HUDEP-2 (cell line): ENCODE data around the gene SLC17A7.
"Not testable (repeated sequence)": the region's sequence is repeated elsewhere in the genome, so short reads cannot be mapped to it uniquely, and the experiment has no call there.

Experiments used
- DNase-seq, 76 experiments: peaks; one replicate each; lab custom pipeline; 2025; ENCODE audit not compliant: unreplicated experiment in 76 of 76; lab: John Stamatoyannopoulos, UW

The SLC17A7 gene

DNA sequence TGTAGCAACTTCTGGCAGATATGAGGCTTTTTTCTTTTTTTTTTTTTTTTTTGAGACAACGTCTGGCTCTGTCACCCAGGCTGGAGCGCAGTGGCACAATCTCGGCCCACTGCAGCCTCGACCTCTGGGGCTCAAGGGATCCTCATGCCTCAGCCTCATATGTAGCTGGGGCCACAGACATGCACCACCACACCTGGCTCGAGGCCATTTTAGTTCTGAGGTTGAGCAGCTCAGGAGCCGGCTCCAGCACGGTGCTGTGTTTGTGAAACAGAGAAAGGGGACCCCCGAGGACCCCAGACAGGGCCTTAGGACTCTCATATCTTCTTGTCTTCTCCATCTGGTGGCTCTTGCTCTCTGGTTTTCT, 29.3 kb upstream of the SLC17A7 start:
- no peak for DNase-seq

DNA sequence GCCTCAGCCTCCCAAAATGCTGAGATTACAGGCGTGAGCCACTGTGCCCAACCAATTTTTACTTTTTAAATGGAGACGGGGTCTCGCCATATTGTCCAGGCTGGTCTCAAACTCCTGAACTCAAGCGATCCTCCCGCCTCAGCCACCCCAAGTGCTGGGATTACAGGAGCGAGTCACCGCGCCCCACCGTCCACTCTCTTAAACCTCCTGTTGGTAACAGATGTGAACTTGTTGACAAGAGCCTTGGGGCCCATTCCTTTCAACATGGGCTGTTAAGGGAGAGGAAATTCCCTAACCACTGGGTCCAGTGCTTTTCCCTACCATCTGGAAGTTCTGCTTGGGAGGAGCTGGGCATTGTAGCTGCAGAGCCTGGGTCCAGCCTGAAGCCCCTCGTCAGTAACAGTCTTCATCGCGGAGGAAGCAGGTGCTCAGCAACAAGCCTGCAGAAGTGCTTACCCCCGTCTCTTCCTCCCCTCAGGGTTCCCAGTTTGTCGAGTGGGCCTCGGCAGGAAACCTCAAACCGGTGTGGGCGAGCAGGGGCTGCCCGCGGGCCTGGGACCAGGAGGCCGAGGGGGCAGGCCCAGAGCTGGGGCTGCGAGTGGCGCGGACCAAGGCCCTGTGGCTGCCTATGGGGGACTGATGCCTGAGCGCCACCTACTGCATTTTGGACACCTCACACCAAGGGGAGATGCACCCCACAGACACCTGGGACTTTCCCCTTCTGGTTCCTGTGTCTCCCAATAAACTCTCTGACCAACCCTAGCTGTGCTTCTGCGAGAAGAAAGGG, 28.7 kb upstream of the SLC17A7 start:
- DNase-seq, result peak in 7 of 76 experiments; percentile 12 to 34 (median 22)

DNA sequence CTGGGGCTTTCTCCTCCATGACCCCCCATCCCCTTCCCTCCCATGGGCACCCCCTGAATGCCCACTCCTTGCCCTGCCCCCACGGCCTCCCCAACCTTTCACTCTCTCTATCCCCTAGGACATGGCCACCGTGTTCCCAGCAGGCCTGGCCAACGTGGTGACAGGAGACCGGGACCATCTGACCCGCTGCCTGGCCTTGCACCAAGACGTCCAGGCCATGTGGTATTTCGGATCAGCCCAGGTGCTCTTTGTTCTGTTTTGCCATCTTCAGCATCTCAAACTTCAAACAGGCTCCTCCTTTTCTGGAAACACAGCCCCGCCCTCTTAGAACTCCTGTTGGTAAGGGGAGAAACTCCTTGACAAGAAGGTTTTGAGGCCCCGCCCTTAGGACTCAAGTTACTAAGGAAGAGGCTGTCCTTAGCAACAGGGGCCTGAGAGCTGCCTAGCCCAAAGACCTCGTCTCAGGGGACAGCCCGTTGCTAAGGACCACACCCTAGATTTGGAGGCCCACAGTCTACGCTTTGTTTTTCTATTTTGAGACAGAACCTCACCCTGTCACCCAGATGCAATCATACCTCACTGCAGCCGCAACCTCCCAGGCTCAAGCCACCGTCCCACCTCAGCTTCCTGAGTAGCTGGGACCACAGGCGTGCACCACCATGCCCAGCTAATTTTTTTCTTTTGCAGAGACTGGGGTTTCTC, 27.6 kb upstream of the SLC17A7 start:
- DNase-seq, result peak in 67 of 76 experiments; percentile 33 to 88 (median 74)

DNA sequence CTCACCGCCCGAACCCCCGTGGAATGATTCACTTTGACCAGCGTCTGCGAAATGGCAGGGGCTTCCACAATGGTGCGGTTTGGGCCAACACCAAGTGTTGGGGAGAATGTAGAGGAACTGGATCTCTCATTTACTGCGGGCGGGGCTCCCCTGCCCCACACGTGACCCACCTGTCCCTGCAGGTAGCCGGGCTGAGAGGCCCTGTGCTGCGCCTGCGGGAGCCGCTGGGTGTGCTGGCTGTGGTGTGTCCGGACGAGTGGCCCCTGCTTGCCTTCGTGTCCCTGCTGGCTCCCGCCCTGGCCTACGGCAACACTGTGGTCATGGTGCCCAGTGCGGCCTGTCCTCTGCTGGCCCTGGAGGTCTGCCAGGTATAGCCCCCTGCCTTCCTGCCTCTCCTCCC, 26.9 kb upstream of the SLC17A7 start:
- no peak for DNase-seq

DNA sequence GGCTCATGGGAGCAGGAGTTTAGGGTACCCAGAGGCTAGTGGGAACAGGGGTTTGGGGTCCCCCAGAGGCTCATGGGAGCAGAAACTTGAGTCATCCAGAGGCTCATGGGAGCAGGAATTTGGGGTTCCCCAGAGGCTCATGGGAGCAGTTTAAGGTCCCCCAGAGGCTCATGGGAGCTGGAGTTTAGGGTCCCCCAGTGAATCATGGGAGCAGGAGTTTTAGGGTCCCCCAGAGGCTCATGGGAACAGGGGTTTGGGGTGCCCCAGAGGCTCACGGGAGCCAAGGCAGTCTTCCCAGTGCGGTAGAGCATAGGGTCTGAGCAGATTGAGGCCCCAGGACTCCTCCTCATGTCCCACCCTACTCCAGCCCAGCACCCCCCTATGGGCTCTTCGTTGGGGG, 24.0 kb upstream of the SLC17A7 start:
- DNase-seq, result no peak

DNA sequence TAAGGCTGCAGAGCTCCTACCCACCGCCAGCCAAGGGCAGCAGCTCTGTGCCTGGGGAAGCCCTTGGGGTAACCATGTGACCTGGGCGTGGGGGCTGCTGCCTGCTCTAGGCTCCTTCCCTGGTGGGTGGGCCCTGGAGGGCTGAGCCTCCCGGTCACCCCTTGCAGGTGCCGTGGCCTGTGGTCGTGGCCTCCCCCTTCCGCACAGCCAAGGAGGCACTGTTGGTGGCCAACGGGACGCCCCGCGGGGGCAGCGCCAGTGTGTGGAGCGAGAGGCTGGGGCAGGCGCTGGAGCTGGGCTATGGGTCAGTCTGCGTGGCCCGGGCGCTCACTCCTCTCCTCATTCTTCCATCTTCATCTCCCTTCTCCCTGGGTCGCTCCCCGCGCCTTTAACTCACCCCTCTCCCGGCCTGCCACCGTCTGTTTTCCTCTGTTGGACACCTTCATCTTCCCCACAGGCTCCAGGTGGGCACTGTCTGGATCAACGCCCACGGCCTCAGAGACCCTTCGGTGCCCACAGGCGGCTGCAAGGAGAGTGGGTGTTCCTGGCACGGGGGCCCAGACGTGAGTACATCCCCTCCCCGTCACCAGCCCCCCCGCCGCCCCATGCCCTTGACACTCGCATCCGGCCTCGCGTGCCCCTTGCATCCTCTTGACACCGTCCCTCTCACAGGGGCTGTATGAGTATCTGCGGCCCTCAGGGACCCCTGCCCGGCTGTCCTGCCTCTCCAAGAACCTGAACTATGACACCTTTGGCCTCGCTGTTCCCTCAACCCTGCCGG, 22.8 kb upstream of the SLC17A7 start:
- no peak for DNase-seq

DNA sequence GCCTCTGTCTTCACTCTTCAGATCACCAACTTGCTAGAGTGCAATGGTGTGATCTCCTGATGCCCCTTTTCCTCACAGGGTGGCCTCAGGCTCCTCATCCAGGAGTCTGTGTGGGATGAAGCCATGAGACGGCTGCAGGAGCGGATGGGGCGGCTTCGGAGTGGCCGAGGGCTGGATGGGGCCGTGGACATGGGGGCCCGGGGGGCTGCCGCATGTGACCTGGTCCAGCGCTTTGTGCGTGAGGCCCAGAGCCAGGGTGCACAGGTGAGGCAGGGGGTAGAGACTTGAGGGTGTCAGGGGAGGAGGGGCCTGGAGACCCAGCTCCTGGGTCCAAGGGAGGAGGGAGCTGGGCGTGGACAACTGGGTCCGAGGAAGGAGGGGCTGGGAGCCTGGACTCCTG, 21.2 kb upstream of the SLC17A7 start:
- no peak for DNase-seq

DNA sequence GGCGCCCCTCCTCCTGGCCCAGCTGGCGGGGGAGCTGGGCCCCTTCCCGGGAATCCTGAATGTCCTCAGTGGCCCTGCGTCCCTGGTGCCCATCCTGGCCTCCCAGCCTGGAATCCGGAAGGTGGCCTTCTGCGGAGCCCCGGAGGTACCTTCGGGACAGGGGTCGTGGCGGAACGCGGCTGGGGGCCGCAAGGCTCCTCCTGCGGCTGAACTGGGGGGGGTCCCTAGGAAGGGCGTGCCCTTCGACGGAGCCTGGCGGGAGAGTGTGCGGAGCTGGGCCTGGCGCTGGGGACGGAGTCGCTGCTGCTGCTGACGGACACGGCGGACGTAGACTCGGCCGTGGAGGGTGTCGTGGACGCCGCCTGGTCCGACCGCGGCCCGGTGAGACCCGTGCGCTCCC, 20.3 kb upstream of the SLC17A7 start:
- no peak for DNase-seq

DNA sequence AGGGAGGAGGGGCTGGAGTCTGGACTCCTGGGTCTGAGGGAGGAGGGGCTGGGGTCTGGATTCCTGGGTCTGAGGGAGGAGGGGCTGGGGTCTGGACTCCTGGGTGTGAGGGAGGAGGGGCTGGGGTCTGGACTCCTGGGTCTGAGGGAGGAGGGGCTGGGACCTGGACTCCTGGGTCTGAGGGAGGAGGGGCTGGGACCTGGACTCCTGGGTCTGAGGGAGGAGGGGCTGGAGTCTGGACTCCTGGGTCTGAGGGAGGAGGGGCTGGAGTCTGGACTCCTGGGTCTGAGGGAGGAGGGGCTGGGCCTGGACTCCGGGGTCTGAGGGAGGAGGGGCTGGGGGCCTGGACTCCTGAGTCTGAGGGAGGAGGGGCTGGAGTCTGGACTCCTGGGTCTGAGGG, 19.8 kb upstream of the SLC17A7 start:
- DNase-seq, result not testable (repeated sequence)

DNA sequence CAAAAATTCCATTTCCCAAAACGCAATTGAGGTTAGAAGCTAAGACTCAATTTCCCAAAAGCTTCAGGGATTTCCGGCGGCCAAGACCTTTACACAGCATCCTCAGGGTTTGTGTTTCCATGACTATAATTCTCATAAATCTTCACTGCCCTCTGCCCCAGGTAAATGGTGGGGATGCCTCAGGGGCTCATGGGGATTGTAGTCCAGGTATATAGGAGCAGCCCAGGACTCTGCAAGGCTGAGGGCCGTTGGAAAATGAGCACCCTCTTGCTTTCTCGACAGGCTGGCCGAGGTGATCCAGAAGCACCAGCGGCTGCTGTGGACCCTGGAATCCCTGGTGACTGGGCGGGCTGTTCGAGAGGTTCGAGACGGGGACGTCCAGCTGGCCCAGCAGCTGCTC, 18.1 kb upstream of the SLC17A7 start:
- DNase-seq, result no peak

DNA sequence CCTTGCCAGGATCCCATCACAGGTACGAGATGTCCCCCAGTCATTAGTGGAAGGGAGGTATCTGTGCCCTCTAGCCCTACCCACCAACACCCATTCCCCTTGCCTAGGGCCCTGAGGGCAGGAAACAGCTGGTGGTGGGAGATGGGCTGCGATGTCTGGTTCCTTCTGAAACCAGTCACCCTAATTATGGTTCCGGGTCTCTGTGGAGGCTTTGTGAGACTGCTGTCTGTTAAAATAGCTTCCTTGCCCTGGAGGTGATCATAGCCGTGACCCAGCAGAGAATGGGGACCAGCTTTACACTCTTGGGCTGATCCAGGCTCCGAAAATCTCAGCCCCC, 17.2 kb upstream of the SLC17A7 start:
- no peak for DNase-seq

DNA sequence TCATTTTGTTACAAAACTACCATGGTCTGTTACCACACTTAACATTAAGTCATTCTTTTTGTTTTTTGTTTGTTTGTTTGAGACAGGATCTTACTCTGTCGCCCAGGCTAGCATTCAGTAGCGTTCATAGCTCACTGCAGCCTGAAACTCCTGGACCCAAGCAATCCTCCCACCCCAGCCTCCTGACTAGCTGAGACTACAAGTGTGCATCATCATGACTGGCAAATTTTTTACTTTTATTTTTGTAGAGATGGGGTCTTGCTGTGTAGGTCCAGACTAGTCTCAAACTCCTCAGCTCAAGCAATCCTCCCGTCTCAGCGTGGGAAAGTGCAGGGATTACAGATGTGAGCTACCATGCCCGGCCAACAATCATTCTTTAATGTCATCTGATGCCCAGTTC, 15.0 kb upstream of the SLC17A7 start:
- DNase-seq, result no peak

DNA sequence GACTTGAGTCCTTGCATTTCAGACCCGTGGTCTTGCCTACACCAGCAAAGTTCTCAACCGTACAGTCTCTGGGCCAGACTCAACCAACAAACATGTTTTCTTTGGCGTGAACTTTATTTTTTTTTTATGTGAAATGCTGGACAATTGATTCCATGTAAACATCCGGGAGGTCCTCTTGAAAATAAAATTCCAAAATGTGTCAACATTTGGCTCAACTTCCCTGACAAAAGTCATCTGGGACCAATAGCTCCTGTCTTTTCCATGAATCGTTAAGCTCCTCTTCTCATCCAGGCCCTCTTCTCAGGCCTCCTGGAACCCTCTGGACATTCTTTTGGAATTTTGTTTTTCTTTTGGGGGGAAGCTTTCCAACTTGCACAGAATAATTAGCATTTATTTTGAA, 14.4 kb upstream of the SLC17A7 start:
- DNase-seq, result no peak

DNA sequence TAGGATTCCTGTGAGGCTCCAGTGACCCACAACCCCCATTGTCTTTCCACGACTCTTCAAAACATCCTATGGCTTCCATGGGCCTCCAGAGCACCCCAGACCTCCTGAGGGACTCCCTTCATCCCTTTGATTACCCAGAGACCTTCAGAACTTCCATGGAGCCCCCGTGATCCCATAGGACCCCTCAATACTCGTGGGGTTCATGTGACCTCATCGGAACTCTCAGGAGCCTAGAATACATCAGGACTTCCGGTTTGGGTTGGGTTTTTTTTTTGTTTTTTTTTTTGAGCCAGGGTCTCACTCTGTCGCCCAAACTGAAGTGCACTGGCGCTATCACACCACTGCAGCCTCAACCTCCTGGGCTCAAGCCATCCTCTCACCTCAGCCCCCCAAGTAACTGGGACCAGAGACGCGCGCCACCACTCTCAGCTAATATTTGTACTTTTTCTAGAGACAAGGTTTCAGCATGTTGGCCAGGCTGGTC, 12.5 kb upstream of the SLC17A7 start:
- DNase-seq, result no peak

DNA sequence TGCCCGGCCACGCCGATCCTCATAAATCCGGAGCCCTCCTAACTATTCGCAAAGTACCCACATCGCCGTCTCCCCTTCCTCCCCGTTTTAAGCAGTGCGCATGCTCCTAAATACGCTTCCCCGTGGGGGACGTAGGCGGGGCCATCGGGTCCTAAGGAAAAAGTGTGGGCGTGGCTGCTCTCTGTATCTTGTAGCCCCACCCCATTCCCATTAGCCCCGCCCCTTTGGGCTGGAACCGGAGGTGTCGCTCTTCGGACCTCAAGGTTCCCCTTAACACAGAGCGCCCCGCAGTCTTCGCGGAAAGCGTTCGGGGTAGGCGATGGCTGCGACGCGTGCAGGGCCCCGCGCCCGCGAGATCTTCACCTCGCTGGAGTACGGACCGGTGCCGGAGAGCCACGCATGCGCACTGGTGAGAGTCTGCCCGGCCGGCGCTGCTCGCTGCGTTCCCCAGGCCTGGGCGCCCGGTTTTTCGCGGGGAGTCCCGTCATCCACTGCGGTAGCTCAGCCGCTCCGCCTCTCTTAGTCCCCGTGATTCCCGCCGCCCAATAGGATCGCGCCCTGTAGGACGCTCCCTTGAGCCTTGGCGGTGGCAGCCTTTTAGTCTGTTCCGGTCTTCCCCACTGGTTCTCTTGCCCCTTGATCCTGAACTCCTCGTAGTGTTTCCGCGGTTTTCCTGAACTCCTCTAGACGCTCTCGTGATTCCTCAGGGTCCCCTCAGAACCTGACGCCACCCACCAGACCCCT, 11.9 kb upstream of the SLC17A7 start, which contains the start of gene ALDH16A1:
ALDH16A1 (plus strand) TSS at position 213 of the 744 bp plus-strand sequence; CDS start at position 320, 107 bp downstream.
- DNase-seq, result peak in 75 of 76 experiments; percentile 60 to 100 (median 98)

DNA sequence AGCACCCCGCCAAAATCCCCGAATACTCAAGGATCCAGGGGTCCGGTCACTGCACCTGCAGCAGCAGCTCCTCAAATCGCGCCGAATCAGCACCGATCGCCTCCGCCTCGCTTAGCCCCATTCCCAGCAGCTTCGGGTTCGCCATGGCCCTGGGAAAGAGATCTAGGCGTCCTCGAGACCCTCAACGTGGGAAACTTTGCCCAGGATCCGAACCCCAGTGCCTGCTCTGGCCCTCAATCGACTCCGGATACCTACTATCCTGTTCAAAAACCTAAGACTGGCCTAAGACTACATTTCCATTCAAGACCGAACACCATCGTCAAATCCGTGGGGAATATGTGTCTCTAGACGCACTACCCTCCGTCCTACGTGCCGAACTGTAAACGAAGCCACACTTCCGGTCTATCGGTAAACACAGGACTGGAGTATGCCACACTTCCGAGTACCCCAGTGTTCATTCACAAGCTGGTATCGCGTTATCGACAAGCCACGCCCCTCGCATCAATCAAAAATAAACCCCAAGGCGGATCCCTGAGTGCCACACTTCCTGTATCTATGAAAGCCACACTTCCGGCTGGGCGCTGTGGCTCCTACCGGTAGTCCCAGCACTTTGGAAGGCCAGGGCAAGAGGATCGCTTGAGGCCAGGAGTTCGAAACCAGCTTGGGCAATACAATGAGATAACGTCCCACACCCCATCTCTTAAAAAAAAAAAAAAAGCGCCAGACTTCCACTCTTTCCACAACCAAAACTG, 10.3 kb upstream of the SLC17A7 start, which contains the start of gene PIH1D1:
PIH1D1 (minus strand) TSS at position 385 of the 752 bp plus-strand sequence; CDS start at position 145, 240 bp downstream.
- peak in 75 of 76 experiments; percentile 80 to 100 (median 99) for DNase-seq

DNA sequence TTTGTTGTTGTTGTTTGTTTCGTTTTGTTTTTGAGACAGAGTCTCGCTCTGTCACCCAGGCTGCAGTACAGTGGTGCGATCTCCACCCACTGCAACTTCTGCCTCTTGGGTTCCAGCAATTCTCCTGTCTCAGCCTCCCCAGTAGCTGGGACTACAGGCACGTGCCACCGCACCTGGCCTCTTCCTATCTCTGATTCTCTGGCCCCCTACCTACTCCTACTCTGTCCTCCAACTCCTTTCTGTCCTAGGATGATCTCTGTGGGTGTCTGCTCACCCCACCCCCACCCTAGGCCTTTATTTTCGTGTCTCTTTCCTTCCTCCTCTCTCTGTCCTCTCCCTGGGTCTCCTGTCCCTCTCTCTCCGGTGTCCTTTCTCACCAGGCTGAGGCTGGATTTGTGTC, 9.1 kb upstream of the SLC17A7 start:
- no peak for DNase-seq

DNA sequence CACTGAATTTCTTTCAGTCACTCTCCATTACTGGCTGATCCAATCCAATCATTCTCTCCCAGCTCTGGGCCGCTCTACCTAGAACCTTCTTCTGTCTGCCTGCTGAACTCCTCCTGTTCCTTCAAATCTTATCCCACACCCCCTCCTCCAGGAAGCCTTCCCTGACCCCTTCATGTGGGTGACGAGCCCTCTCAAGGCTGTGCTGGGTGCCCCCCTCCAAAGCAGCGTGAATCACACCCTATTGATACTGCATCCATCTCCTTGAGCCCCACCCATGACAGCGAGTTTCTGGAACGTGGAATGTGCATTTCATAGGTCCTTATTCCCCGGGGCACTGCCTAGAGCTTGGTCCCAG, 7.1 kb upstream of the SLC17A7 start:
- no peak for DNase-seq

DNA sequence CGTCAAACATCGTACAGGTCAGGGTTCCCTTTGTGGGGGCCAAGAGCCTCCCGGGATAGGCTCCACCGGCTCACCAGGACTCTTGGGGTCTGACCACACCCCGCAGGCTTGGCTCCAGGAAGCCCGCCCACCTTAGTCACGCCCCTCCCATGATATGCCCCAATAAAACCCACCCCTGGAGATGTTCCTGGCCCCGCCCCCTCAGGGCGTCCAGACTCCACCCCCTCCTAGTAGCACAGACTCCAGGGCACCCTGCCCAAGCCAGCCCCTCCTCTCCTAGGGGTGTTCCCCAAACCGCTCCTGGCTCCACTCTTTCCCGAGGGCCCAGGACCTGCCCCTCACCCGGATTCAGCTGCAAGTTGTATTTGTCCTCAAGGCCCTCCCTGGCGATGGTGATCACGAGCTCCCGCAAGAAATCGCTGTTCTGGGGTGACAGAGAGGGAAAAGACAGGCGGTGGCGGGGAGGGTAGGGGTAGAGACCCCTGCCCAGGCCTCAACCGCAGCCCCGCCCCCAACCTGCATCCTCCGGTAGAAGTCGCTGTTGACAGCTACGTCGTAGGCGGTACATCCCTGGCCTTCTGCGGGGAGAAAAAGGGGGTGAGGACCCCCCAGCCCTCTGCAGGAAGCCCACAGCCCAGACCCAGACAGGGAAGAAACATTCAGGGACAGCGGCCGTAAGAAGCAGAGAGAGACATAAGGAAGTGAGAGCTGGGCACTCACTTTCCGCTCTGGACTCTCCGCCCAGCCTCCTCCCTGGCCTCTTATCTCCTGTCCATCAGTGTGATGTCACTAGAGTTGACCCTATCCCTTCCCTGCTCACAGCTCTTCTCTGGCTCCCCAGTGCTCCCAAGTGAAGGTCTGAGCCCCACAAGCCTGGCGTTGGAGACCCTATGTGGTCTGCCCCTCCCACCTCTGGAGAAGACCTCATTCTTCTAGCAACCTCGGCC, 6.4 kb upstream of the SLC17A7 start:
- DNase-seq, result peak in 71 of 76 experiments; percentile 22 to 89 (median 76)
